ENCODE measurements around the gene SSB. TPM values are rescaled to one million over a fixed set of nuclear protein-coding genes. Genes with fewer than 3 reads are reported as not detected.
A peak's percentile ranks its signal among the peaks of the same experiment; 100 is the strongest.

SSB gene
- total RNA-seq, 2 experiments from 2014 or later: 109 to 114 TPM

DNA sequence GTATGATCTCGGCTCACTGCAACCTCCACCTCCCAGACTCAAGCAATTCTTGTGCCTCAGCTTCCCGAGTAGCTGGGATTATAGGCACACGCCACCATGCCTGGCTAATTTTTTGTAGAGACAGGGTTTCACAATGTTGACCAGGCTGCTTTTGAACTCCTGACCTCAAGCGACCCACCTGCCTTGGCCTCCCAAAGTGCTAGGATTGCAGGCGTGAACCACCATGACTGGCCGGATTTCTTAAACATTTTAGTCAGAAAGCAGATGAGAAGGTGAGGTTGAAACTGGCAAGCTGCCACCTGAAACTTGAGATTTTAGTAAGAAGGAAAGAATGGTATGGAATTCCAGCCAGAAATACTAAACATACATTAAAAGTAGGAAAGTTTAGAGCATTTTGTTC lies 33.1 kb upstream of the SSB start:
- Mint-ChIP-seq H3K27ac (no peak overlapping the region), H3K27me3 (peaks cover 19% of the 10 kb centered on the region), H3K36me3 (ENCODE audit: low read depth) (peaks cover 1% of the 10 kb centered on the region), H3K4me3 (no peak overlapping the region), H3K4me1 (ENCODE audit: low read depth) (peaks cover 23% of the 10 kb centered on the region), H3K9me3 (no peaks in the 10 kb centered on the region)
- DNase-seq: no peak
- no peak for TF ChIP-seq CTCF (IDR thresholded peaks at IDR 0.05)
- ChIA-PET CTCF (interaction anchor here (1.1 kb wide), 1 partner anchor 21 kb away, joined by 3 read pairs; no protein-coding TSS in a partner anchor), POLR2A (no interaction called here)
- intact Hi-C loops (cut with micrococcal nuclease): no loop called here
- no peak for ATAC-seq

DNA sequence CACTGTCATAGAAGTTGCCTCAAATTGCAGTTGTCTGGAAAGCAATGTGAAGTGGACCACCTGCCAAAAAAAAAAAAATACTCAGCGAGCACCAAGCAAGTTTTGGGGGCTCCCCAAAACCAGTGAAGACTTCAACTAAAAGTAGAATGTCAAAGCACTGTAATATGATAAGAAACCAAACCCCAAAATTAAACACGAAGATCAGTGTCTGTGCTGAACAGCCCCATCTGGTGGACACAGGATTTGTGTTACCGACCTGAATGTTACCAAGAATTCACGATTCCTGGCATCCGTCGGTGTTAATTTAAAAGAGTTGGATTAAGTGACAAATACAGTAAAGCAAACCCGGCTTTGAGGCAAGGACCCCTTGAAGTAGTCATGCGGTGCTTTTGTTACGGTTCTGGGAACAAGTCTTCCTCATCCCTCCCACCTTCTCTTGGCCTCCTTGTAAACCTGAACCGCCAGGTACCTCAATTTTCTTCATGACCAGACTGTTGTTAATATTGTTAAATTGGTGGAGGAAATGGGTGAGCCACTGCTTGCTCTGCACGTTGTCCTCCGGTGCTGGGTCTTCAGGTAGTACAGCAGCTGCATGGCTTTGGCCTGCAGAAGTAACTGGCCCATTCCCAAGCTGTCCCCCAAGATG lies 31.3 kb upstream of the SSB start:
- peaks cover 13% of the 10 kb centered on the region for H3K4me1 Mint-ChIP-seq (ENCODE audit: low read depth)
- ChIA-PET POLR2A (no interaction called here), CTCF (interaction anchor here (0.7 to 1.8 kb wide), 8 partner anchors 12 to 315 kb away, joined by 3 to 5 read pairs (median 4); no protein-coding TSS in a partner anchor)
- H3K9me3 Mint-ChIP-seq: no peaks in the 10 kb centered on the region
- H3K4me3 Mint-ChIP-seq: peak overlapping the region; percentile 49
- peaks cover 1% of the 10 kb centered on the region for H3K36me3 Mint-ChIP-seq (ENCODE audit: low read depth)
- no peak overlapping the region for H3K27ac Mint-ChIP-seq
- peaks cover 19% of the 10 kb centered on the region for H3K27me3 Mint-ChIP-seq
- DNase-seq: peak; percentile 79
- ATAC-seq: peak; percentile 56
- intact Hi-C loops (cut with micrococcal nuclease): no loop called here
- peak; percentile 82 for TF ChIP-seq CTCF (IDR thresholded peaks at IDR 0.05)

GRCh38 chr2:169768262-169768995 lies 30.2 kb upstream of the SSB start:
- DNase-seq (peak; percentile 56), ATAC-seq (peak; percentile 60)
- peak overlapping the region; percentile 66 for H3K4me3 Mint-ChIP-seq
- ChIA-PET POLR2A (no interaction called here), CTCF (interaction anchor here (0.7 to 1.8 kb wide), 8 partner anchors 11 to 316 kb away, joined by 3 to 5 read pairs (median 4); no protein-coding TSS in a partner anchor)
- H3K4me1 Mint-ChIP-seq (ENCODE audit: low read depth): peaks cover 13% of the 10 kb centered on the region
- H3K27me3 Mint-ChIP-seq: peaks cover 19% of the 10 kb centered on the region
- TF ChIP-seq CTCF (IDR thresholded peaks at IDR 0.05): no peak
- H3K36me3 Mint-ChIP-seq (ENCODE audit: low read depth): peaks cover 1% of the 10 kb centered on the region
- intact Hi-C loops (cut with micrococcal nuclease): no loop called here
- no peaks in the 10 kb centered on the region for H3K9me3 Mint-ChIP-seq
- H3K27ac Mint-ChIP-seq: no peak overlapping the region

DNA sequence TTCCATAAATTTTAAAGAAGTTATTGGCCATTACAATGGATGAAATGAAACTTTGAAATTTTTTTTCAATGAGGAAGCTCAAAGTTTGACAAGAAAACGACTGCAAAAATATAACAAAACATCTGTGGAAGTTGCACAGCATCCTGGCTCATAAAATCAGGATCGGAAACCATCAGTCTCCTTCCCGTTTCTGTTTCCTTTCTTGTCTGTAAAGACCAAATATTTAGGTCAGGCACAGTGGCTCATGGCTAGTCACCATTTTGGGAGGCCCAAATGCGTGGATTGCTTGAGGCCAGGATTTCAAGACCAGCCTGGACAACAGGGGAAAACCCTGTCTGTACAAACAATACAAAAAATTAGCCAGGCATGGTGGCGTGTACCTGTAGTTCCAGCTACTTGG lies 27.6 kb upstream of the SSB start:
- ChIA-PET POLR2A (no interaction called here), CTCF (interaction anchor here (1.1 to 1.5 kb wide), 2 partner anchors 9 to 113 kb away, joined by 3 read pairs; no protein-coding TSS in a partner anchor)
- no peak for ATAC-seq
- no peak overlapping the region for H3K4me3 Mint-ChIP-seq
- peaks cover 13% of the 10 kb centered on the region for H3K4me1 Mint-ChIP-seq (ENCODE audit: low read depth)
- DNase-seq: no peak
- no peak overlapping the region for H3K27ac Mint-ChIP-seq
- H3K36me3 Mint-ChIP-seq (ENCODE audit: low read depth): peaks cover 1% of the 10 kb centered on the region
- intact Hi-C loops (cut with micrococcal nuclease): no loop called here
- no peak for TF ChIP-seq CTCF (IDR thresholded peaks at IDR 0.05)
- H3K9me3 Mint-ChIP-seq: no peaks in the 10 kb centered on the region
- peaks cover 19% of the 10 kb centered on the region for H3K27me3 Mint-ChIP-seq

GRCh38 chr2:169771612-169772011 lies 27.1 kb upstream of the SSB start:
- Mint-ChIP-seq H3K27me3 (peaks cover 19% of the 10 kb centered on the region), H3K36me3 (ENCODE audit: low read depth) (peaks cover 1% of the 10 kb centered on the region), H3K9me3 (no peaks in the 10 kb centered on the region), H3K27ac (no peak overlapping the region), H3K4me3 (no peak overlapping the region), H3K4me1 (ENCODE audit: low read depth) (peaks cover 13% of the 10 kb centered on the region)
- DNase-seq (no peak), ATAC-seq (peak; percentile 25)
- POLR2A ChIA-PET: no interaction called here
- intact Hi-C loops (cut with micrococcal nuclease): no loop called here
- CTCF ChIA-PET: interaction anchor here (1.5 kb wide), 1 partner anchor 8 kb away, joined by 3 read pairs; no protein-coding TSS in a partner anchor
- no peak for TF ChIP-seq CTCF (IDR thresholded peaks at IDR 0.05)

Data from activated CD8-positive, alpha-beta T cell treated with anti-CD3 and anti-CD28 coated beads for 36 hours (primary cell).